ENCODE measurements around the gene CCDC83.

Gene CCDC83

DNA sequence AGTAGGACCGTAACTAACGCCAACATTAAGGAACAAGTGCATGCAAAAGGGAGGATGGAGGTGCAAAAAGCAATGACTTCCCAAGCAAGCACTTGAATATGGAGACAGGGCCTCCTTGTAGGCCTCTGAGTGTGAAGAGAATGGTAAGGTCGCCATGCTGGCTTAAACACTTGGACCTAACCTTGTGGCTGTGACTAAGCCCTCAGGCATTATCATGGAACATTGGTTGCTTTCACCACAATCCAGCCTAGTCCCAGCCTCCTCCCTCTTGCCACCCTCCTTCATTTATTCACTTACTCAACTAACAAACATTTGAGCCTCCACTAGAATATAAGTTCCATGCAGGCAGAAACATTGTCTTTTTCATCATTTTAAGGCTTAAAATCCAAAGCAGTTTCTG, 32.4 kb upstream of the CCDC83 start:
- no peak for DNase-seq (ENCODE audit: low read depth)
- no peak overlapping the region for H3K4me3 ChIP-seq (ENCODE audit: control insufficient read depth, low read depth, low read length)
- TF ChIP-seq CTCF (IDR thresholded peaks at IDR 0.05; ENCODE audit: control insufficient read depth, insufficient read depth, low read depth, low read length, missing control alignments): no peak

DNA sequence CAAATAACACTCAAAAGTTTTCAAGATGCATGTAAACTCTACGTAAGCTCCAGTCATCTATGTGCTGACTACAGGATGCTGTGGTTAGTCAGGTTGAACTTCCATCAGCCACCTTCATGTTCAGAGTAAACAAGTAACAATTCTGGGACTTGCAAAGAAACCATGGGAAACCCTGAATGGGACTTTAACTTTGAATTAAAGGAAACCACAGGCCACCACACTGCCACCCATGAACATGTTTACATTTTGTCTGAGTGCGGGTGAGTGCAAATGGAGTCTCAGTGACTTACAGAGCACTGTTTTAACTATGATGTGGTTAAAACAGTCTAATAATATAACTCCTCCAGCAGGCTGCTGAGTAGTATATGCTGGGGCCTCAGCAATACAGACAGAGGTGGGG, 31.4 kb upstream of the CCDC83 start:
- no peak for DNase-seq (ENCODE audit: low read depth)
- no peak for TF ChIP-seq CTCF (IDR thresholded peaks at IDR 0.05; ENCODE audit: control insufficient read depth, insufficient read depth, low read depth, low read length, missing control alignments)

GRCh38 chr11:85825616-85826015, 29.6 kb upstream of the CCDC83 start:
- no peak for TF ChIP-seq CTCF (IDR thresholded peaks at IDR 0.05; ENCODE audit: control insufficient read depth, insufficient read depth, low read depth, low read length, missing control alignments)
- no peak overlapping the region for H3K4me3 ChIP-seq (ENCODE audit: control insufficient read depth, low read depth, low read length)
- no peak for DNase-seq (ENCODE audit: low read depth)

More for the DNA sequence above, 31.4 kb upstream of the CCDC83 start:
- no peak overlapping the region for H3K4me3 ChIP-seq (ENCODE audit: control insufficient read depth, low read depth, low read length)

DNA sequence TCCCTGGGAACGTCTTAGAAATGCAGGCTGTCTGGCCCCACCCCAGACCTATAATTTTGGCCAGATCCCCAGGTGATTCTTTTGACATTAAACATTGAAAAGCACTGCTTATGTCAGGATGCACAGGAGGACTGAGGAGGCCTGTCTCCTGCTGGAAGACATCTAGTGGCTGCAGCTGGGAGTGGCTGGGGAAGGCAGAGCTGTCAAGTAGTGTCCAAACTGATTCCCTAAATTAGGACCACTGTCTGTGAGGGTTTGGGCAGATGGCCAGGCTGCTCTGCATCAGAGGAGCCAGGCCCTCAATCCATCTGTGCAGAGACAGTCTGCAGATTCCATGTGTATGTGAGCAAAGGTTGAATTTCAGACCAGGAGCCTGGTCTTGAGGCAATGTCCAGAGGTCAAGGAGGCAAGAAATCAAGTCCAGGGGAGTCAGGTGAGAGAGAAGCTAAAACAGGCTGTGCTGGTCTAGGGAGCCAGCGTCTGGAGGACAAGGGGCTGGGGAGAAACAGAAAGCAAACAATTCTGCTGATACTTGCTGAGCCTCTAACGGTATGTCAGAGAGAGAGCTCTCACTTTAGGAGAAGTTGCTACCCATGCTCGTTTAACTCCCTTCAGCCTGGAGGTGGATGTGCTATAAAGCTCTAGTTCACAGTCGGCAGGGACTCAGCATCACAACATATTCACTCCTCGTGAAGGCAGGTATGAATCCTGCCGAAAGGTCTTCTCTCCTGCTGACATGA, 28.9 kb upstream of the CCDC83 start:
- DNase-seq (ENCODE audit: low read depth): no peak
- no peak overlapping the region for H3K4me3 ChIP-seq (ENCODE audit: control insufficient read depth, low read depth, low read length)
- peak; percentile 80 for TF ChIP-seq CTCF (IDR thresholded peaks at IDR 0.05; ENCODE audit: control insufficient read depth, insufficient read depth, low read depth, low read length, missing control alignments)

GRCh38 chr11:85827748-85828639, 27.2 kb upstream of the CCDC83 start:
- H3K4me3 ChIP-seq (ENCODE audit: control insufficient read depth, low read depth, low read length): no peak overlapping the region
- DNase-seq (ENCODE audit: low read depth): peak; percentile 91
- TF ChIP-seq CTCF (IDR thresholded peaks at IDR 0.05; ENCODE audit: control insufficient read depth, insufficient read depth, low read depth, low read length, missing control alignments): no peak

- TF ChIP-seq CTCF (IDR thresholded peaks at IDR 0.05; ENCODE audit: control insufficient read depth, insufficient read depth, low read depth, low read length, missing control alignments): no peak
- no peak overlapping the region for H3K4me3 ChIP-seq (ENCODE audit: control insufficient read depth, low read depth, low read length)
- DNase-seq (ENCODE audit: low read depth): no peak
Measured at GRCh38 chr11:85828640-85828978, 26.6 kb upstream of the CCDC83 start.
